GM21619 (cell line): ENCODE results near the gene MYOD1.

Source experiments
- ATAC-seq: cut with Tn5 transposase; IDR thresholded peaks from one replicate; pipeline ENCODE4 v1.9.1; 2021; ENCODE audit not compliant: unreplicated experiment

Gene MYOD1

GRCh38 chr11:17734418-17734911 is 15.1 kb downstream of the MYOD1 start, which contains the start of gene KCNC1:
KCNC1 (plus strand) TSS chr11:17734781; CDS start chr11:17736003, 1,222 bp downstream.
- no peak for ATAC-seq

GRCh38 chr11:17734986-17735817 is 15.8 kb downstream of the MYOD1 start:
- peak; percentile 41 for ATAC-seq

- ATAC-seq: no peak
These were observed 16.6 kb downstream of the MYOD1 start for GRCh38 chr11:17735818-17736578.

- no peak for ATAC-seq
These were observed 17.2 kb downstream of the MYOD1 start for GRCh38 chr11:17736579-17736893.

GRCh38 chr11:17736930-17737817 is 17.8 kb downstream of the MYOD1 start:
- ATAC-seq: no peak

GRCh38 chr11:17738151-17738973 is 19.0 kb downstream of the MYOD1 start:
- ATAC-seq: no peak

- ATAC-seq: no peak
These were observed 20.6 kb downstream of the MYOD1 start for GRCh38 chr11:17739945-17740338.

GRCh38 chr11:17740649-17741235 is 21.4 kb downstream of the MYOD1 start:
- ATAC-seq: no peak

- no peak for ATAC-seq
These were observed 22.1 kb downstream of the MYOD1 start for GRCh38 chr11:17741487-17741886.

GRCh38 chr11:17742019-17742418 is 22.6 kb downstream of the MYOD1 start:
- no peak for ATAC-seq

- no peak for ATAC-seq
These were observed 23.8 kb downstream of the MYOD1 start for GRCh38 chr11:17743026-17743807.

GRCh38 chr11:17743808-17744119 is 24.4 kb downstream of the MYOD1 start:
- no peak for ATAC-seq

GRCh38 chr11:17744151-17744940 is 25.0 kb downstream of the MYOD1 start:
- no peak for ATAC-seq

- no peak for ATAC-seq
These were observed 25.8 kb downstream of the MYOD1 start for GRCh38 chr11:17745023-17745772.

- ATAC-seq: no peak
These were observed 26.7 kb downstream of the MYOD1 start for GRCh38 chr11:17746096-17746495.

GRCh38 chr11:17747131-17747955 is 28.0 kb downstream of the MYOD1 start:
- no peak for ATAC-seq

GRCh38 chr11:17748044-17748443 is 28.7 kb downstream of the MYOD1 start:
- no peak for ATAC-seq
